ENCODE measurements around the gene NPFF.

Gene NPFF

DNA sequence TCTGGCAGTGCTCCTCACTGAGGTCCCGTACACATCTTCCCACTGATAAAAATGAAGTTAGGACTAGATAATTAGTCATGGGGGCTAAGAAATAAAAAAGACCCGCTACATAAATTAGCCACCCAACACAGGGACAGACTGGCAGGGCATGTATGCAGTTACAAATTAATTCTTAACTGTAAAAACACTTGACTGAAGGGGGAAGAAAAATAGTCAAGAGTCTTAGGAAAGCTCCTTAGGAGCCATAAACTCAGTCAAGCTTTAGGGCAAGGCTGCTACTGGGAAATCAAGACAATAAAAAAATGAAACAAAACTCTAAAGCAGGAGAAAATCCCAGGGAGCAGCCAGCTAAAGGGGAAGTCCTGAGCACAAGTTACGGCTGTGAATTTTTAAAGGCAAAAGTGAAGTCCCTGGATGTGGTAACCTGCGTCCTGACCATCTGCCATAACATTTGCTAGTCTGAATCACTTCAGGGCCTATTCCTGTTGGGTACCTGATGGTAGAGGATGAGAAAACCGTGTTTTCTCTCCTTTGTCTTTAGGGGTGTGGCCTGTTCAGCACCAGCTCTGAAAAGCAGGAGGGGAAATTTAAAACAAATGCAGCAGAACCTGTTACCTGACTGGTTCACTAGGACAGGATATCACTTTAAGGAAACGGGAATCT, 7.5 kb upstream of the NPFF start:
- FAIRE-seq (no peak), DNase-seq (ENCODE audit: insufficient read length, low spot score) (no peak)

DNA sequence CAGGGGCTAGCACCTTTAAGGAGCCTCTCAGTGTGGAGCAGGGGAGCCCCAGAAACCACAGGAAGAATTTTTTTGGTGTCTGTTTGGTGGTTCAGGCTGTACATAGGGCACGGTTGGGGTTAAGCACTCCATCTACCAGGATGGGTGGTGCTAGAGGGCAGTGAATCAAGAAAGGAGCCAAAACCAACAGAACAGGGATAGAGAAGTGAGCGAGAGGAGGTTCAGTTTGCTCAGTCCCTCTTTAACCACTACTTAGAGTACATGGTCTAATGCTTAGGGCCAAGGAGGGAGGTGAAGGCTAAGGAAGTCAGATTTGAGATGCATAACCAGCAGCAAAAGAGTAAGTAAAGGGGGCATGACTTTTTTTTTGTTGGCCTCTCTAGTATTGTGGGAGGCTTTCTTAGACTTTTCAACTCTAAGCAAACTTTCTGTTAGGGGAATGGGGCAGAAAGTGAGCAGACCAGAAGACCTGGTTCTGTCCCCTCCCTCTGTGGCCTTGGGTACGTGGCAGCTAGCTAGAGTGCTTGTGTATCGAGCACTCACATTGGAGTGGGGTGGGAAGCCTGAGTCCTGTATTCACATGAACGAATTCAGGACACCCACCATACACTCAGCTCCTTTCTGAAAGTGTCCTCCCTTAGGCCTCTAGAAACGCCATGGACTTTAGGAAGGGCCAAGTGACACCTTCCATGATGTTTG, 6.6 kb upstream of the NPFF start:
- no peak for DNase-seq (ENCODE audit: insufficient read length, low spot score)
- FAIRE-seq = no peak

DNA sequence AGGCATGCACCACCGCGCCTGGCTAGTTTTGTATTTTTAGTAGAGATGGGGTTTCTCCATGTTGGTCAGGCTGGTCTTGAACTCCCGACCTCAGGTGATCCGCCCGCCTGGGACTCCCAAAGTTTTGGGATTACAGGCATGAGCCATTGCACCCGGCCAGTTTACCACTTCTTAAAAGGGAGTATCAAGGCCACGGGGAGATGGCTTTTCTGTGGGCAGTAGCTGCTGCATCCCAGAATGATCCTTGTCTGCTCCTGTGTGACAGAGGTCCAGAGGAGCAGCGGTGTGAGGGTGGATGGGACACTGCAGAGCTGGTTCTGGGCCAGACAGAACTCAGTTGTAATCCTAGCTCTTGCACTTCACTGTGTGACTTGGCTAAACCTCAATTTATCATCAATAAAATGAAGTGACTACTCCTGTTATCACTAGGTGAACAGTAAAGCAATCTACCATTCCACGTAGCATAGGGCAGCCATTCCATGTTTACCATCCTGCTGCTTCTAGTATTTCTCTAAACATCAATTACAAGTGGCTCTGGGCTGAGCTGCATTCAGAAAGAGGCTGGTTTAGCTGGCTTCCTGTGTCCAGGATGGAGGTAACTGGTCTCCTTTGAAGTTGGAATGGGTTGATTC, 3.0 kb upstream of the NPFF start:
- DNase-seq (ENCODE audit: insufficient read length, low spot score) (no peak), FAIRE-seq (no peak)

DNA sequence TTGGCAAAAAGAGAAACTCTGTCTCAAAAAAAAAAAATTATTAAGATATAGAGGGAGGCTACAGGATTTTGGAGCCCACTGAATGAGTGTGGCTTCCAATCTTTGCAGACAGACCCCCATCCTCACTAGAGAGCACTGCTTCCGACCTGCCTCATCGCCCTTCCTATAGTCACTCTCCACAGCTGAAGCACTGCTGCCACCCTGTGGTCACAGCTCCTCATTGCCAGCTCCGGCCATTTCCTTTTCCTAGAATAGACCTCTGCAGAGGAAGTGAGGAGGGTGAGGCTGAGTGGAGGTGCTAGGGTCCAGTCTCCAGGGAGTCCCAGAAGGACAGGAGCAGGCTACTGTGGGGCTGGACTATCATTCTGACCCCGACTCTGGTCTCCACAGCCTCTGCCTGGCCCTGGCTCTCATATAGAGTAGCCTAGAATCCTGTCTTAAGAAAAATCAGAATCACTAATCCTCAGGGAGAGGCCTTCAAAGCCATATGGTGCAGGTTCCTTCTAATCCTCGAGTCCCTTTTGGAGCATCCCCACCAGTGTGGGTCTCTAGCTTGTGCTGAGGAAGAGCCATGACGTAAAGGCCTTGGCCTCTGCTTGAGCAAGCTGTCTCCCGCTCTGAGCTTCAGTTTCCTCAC, 1.4 kb upstream of the NPFF start:
- DNase-seq (ENCODE audit: insufficient read length, low spot score) (peak; percentile 79), FAIRE-seq (peak; percentile 74)

DNA sequence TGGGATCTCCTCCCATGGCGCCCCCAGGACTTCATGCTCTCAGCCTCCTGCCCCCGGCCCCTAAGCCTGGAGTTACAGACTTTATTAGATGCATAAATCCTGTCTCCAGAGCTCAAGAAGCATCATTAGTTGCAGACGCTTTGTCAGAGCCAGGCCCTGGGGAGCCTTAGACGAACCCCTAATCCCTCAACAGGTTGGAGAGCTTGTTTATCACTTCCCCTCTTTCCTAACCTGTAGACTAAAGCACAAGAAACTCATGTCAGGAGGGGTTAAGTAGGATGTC, 260 bp upstream of the NPFF start:
- FAIRE-seq (no peak), DNase-seq (ENCODE audit: insufficient read length, low spot score) (no peak)

DNA sequence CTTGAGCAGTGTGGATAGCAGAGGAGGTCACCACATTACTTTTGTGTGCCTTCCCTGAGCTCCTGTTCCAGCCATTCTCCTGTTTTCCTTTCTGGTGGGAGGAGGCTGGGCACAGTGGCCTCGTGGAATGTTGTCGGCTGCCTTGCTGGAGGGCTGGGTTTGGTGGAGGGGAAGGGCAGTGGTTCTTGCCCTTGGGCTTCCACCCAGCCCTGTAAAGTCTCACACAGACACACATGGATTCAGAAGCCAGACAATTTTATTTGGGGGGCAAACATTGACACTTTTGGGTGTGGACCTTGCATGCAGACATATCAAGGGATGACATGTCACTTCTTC, 866 bp downstream of the NPFF start:
- DNase-seq (ENCODE audit: insufficient read length, low spot score) (no peak), FAIRE-seq (no peak)

DNA sequence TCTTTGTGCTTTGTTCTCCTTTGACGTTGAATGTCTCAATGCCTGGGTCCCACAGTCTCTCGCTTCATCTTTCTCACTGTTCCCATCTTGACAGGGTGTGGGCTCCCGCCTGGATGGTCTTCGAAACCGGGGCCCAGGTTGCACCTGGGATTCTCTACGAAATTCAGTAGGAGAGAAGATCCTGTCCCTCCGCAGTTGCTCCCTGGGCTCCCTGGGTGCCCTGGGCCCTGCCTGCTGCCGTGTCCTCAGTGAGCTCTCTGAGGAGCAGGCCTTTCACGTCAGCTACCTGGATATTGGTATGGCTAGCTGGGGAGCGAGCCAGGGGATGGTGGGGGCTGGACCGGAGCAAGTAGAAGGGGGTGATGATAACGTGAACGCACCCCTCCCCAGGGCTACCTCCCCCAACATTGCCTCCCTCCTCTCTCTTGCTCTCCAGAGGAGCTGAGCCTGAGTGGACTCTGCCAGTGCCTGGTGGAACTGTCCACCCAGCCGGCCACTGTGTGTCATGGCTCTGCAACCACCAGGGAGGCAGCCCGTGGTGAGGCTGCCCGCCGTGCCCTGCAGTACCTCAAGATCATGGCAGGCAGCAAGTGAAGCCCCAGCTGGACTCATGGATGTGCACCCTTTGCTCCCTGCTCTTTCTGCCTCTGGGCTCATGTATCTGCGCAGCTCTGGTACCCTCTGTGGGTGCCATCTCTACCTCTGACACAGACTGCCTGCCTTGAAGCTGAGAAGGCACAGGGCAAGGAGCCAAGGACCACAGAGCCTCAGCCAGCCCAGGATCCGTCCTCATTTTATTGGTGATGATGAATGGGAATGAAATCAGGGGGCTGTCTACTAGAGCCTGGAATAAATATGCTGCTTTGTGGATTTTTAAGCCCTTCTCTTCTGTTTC, 1.5 kb downstream of the NPFF start:
- no peak for DNase-seq (ENCODE audit: insufficient read length, low spot score)
- no peak for FAIRE-seq

DNA sequence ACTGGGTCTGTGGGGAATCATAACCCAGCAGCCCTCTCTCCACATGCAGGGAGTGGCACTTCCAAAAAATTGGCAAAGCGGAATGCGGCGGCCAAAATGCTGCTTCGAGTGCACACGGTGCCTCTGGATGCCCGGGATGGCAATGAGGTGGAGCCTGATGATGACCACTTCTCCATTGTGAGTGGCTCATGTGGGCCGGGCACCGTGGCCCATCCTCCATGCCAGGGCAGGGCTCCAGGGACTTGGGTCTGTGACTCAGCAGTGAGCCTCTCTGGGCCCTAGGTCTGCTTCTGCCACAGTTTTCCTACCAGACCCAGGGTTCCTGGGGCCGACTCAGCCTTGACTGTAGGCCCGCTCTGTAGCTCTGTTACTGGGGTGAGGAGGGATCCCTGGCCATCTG, 2.2 kb downstream of the NPFF start:
- FAIRE-seq (no peak), DNase-seq (ENCODE audit: insufficient read length, low spot score) (no peak)

DNA sequence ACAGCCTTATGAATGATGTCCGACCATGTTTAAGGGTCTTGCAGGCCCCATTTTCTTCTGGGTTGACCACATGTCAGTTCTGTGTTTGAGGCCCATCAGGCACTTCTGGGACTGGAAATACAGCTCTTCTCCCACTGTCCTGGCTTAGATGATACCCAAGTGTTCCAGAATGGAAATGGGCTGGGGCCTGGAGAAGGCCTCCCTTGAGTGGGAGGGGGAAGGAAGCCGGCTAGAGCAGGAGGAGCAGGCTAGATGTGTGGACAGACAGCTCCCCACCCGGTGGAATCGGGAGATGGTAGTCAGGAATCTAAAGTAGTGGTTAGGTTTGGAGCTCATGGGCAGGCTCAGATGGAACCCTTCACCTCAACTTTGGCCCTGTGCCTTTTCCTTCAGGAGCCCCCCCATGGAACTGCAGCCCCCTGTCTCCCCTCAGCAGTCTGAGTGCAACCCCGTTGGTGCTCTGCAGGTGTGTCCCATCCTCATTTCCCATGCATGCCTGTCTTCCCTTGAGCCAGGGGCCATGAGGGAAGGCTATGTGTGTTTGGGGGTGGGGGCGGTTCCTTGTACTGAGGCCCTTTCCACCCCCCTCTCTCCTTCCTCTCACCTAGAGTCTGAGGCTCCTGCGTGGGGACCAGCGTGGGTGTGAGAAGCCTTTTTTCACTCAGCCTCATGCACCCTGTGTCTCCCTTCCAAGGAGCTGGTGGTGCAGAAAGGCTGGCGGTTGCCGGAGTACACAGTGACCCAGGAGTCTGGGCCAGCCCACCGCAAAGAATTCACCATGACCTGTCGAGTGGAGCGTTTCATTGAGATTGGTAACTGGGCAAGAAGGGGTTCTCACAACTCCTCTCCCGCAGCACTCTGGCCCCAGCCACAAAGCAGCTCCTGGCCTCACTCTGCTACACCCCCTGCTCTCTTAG, 3.0 kb downstream of the NPFF start:
- FAIRE-seq (no peak), DNase-seq (ENCODE audit: insufficient read length, low spot score) (no peak)

DNA sequence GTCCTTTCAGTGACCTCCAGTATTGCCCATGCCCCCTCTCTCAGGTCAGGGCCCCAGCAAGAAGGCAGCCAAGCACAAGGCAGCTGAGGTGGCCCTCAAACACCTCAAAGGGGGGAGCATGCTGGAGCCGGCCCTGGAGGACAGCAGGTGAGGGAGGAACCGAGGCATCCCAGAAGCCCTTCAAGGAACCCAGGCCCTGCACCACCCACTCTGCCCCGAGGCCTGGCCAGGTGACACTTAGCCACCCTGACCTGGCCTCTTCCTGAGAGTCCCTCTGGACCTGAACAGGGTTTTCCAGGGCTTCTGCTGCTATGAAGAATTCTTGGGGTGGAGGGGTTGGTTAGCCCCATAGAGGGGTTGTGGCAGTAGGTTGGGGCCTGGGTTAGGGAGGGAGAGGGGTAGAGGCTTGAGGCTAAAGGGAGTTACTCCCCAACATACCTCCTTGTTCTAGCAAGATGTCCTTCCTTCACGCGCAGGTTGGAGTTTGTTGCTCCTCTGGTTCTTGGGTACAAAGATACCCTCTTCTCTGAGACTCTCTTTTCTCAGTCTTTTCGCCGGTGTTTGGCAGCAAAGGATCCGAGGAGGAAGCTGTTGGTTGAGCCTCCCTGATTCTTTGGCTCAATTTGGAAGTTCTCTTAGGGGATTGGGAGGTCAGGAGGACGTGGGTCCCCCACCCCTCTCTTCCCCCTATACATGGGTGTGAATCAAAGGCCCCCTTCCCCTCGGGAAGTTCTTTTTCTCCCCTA, 4.1 kb downstream of the NPFF start:
- no peak for FAIRE-seq
- no peak for DNase-seq (ENCODE audit: insufficient read length, low spot score)

DNA sequence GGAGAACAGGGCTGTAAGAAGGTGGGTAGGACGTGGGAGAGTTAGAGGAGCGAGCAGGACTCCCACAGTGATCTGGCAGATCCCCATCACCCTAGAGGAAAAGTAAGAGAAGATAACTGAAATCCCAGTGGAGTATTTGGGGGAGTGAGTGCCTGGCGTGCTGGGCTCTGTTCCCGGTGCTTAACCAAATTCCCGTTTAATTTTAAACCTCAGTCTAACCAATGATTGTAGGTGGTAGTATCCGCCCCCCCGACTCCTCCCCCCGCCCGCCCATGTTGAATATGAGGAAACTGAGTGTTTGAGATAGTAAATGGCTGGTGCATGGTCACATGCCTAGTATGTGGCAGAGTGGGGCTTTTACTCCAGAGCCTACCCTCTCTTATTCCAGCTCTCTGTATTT, 5.0 kb downstream of the NPFF start:
- no peak for FAIRE-seq
- no peak for DNase-seq (ENCODE audit: insufficient read length, low spot score)

DNA sequence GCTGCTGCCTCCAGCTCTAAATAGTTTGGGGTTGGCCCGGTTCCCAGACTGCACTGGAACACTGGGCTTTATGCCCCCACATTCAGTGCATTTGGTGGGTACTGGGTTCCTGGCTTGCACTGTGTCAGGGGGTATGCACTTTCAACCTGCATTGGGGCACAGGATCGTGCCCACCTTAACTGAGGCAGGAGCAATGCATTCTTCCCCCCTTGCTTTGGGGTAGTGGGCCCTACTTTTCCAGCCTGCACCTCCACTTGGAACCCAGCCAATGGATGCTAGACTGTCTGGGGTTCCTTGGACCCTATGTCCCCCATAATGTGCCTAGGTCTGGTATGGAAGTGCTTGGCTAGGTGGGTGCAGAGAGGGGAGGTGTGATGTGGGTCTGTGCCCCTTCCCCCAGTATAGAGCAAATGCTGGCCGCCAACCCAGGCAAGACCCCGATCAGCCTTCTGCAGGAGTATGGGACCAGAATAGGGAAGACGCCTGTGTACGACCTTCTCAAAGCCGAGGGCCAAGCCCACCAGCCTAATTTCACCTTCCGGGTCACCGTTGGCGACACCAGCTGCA, 5.6 kb downstream of the NPFF start:
- no peak for FAIRE-seq

DNA sequence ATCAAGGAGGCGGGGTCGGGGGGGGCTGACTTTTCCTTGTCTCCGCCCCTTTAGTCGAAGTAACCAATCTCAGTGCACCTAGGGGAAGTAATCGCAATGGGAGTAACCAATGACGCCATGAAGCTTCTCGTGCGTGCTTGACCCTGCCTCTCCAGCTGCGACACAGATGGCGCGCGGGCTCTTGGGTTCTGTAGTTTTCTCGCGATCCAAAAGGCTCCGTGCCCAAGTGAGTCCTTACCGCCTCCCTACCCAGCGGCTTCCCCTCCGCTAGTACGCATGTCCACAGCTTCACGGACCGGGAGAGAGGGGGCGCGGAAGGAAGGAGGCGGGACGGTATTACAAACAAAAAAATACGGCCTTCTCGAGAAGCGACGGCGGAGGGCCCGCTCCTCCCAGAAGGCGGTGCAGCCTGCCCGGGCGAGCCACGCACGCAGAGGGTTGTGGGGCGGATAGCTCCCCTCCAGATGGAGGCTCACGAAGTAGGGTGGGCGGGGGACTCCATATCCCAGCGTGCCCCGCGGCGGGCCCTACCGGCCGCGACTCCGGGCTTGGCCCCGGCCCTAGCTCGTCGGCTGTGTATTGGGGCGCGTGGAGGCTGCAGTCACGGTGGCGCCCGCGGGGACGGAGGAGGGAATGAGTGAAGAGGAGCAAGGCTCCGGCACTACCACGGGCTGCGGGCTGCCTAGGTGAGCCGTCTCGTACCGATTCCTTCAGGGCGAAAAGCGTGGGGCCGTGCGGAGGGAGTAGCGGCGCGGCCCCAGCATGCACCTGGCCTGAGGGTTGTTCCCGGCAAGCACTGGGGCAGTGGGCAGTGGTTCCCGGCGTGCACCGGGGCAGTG, 6.3 kb downstream of the NPFF start, which contains the start of gene TARBP2:
TSS of gene TARBP2 (plus strand) at position 508 of the 839 bp plus-strand sequence. CDS start at position 634, 126 bp downstream.
- FAIRE-seq (peak; percentile 85), DNase-seq (ENCODE audit: insufficient read length, low spot score) (peak; percentile 97)

More for the DNA sequence above, 5.6 kb downstream of the NPFF start:
- DNase-seq (ENCODE audit: insufficient read length, low spot score) = no peak

DNA sequence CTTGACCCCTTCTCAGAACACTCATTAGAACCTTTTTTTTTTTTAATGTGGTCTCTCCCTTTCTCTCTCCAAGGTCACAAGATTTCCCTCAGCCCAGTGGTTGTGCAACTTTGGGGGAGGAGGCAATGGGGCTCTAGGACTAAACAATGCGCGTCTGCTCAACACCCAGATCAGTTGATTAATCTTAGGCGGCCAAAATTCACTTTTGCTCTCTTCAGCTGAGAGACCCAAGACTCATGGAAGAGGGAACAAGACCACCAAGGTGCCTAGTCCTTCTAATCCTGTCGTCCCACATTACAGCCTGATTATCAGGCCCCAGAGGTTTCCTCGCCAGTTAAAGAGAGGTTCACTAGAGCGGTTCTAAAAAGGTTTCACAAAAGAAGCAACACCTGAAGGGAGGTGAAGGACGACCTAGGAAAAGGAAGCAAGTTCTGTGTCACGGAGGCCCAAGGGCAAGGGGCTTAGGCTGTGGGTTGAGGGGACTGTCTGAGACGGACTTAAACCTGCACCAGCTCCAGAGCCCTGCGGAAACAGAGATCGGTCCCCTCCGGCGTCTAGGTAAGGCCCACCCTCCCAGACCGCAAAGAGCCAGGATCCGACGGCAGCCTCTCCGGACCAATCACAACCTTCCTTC, 7.0 kb downstream of the NPFF start:
- DNase-seq (ENCODE audit: insufficient read length, low spot score) = no peak
- FAIRE-seq = no peak

DNA sequence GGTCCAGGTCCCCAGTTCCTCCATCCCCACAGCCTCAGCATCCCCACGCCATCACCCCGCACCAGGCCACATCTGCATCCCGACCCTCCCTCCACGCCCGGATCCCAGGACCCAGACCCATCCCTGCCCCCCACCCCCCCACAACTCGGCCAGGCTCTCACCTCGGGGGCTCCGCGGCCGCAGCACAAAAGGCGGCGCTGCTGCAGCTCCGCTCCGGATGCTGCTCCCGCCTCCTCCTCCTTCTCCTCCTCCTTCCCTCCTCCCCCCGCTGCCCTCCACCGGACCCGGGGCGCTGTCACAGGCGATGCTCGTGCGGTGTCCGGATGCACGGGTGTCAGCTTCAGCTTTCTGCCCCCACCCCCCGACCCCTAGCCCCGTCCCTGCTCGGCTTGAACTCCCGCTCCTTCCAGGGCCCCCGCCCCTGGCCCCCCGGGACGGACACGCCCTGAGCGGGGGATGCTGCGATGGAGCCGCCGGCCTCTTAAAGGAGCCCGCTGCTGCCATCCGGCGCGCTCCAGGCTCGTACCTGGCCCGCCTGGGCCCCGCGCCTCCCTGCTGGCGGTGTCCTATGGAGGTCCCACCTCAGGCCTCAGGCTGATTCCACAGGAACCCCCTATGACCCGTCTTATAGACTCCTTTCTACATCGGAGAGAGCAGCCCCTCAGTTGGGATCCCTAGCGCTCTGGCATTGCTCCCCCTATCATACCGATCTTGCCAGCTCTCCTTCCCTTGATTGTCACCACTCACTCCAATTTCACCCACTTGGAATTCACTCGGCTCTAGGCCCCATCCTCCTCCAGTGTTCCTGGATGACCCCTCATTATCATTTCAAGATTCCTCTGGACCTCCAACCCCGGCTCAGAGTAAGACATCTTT, 7.8 kb downstream of the NPFF start, which contains the start of gene MAP3K12:
TSS of gene MAP3K12 (minus strand) at position 193 of the 876 bp plus-strand sequence. CDS start 12,067 bp downstream, outside the sequence.
- FAIRE-seq (no peak), DNase-seq (ENCODE audit: insufficient read length, low spot score) (no peak)

DNA sequence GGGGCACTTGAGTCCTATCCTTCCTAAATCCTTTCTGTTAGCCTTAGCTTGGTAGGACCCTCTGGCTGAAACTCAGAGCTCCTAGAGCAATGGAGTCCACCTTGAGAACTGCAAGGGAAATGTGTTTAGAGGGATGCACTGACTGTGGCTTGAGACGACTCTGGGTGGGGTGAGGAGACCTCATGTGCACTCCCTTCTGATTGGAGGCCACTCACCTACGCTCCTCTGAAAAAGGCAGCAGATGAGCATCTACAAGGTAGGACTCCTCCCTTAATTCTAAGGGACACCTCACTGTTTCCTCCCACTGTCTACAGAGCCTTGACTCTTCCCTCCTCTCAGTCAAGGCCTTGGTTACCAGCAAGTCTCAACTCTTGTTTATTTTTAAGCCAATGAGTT, 9.1 kb downstream of the NPFF start:
- no peak for FAIRE-seq
- DNase-seq (ENCODE audit: insufficient read length, low spot score) = no peak

Data from HTR-8/SVneo (cell line).